Right lobe of liver (tissue), 6 donors: ENCODE data around the gene LSM14A. TPM values are rescaled to one million over a fixed set of nuclear protein-coding genes. Genes with fewer than 3 reads are reported as not detected.

Source experiments
- ATAC-seq, 4 donors: fragments of 200-7000 bp; cut with Tn5 transposase; one replicate each; pipeline ENCODE4 v1.9.1; 2020; ENCODE audit warnings: mild to moderate bottlenecking in 4 of 4, moderate library complexity in 4 of 4
- DNase-seq, 3 donors: peaks; one replicate each; pipeline ENCODE4 v3.0.0-alpha.2; 2020
- H3K27ac ChIP-seq, 3 donors: fragments of 200-600 bp; one replicate each; pipeline ENCODE4 v1.8.0; 2022
- H3K27me3 ChIP-seq, 2 donors: fragments of 200-600 bp; one replicate each; pipeline ENCODE4 v1.8.0; 2022
- H3K36me3 ChIP-seq, 4 donors: fragments of 200-600 bp; sonication (generic) in 1 of 4; one replicate each; pipeline versions ENCODE4 v1.5.1 to v1.8.0; 2017 to 2022; ENCODE audit warnings: control low read depth in 1 of 4
- H3K4me1 ChIP-seq, 4 donors: fragments of 200-600 bp; sonication (generic) in 1 of 4; one replicate each; pipeline versions ENCODE4 v1.5.1 to v1.8.0; 2017 to 2022; ENCODE audit warnings: control low read depth in 1 of 4
- H3K4me3 ChIP-seq, 3 donors: fragments of 200-600 bp; one replicate each; pipeline ENCODE4 v1.8.0; 2022
- H3K9me3 ChIP-seq, 4 donors: fragments of 200-600 bp; sonication (generic) in 1 of 4; one replicate each; pipeline versions ENCODE4 v1.5.1 to v1.8.0; 2017 to 2022; ENCODE audit warnings: control low read depth in 1 of 4
- POLR2A ChIP-seq: fragments of 450-650 bp; IDR thresholded peaks from one replicate; pipeline ENCODE4 v1.6.1; 2017; ENCODE audit warnings: antibody characterized with exemption, mild to moderate bottlenecking
- WGBS: methylation state at CpG from one replicate; pipeline ENCODE4 v1.1.6; 2018; ENCODE audit warnings: low coverage, low lambda C conversion rate; ENCODE audit not compliant: insufficient coverage; ENCODE audit errors: missing lambda C conversion rate; 5-methylcytosine and 5-hydroxymethylcytosine counted together
- intact Hi-C, 2 donors: fragments of 100-400 bp; cut with DNase I; formaldehyde crosslinking; loops; one replicate each; pipeline versions ENCODE4 v1.11.2 to v1.14.1; 2022
- total RNA-seq, 6 experiments: library from RNA; depleted of rRNA in 2 of 6; stranded (reverse); fragments of >200 nt in 2 of 6; fragmentation: NEBNext Ultra II Directional in 3 of 6; extraction: Animal tissue kit (Norgen Biotek cat#: 25700) in 3 of 6; gene quantifications; one replicate each; pipeline versions ENCODE4 v1.1.0 to v1.2.4, GENCODE V29; 2016 to 2023
- TF ChIP-seq, protein P1 (sequence below), 4 donors: fragments of 200-600 bp in 3 of 4; fragments of 450-650 bp in 1 of 4; IDR thresholded peaks; one replicate each; pipeline versions ENCODE4 v1.5.1 to v1.8.0; 2016 to 2022; ENCODE audit warnings: antibody characterized with exemption in 4 of 4, mild to moderate bottlenecking in 2 of 4
- donor health status: DM: no; HTN: yes; CAD: no.
- donor health status: DM: no; HTN: no; CAD: no.
- donor health status: DM: no; HTN: no; CAD: no.
- donor health status: DM: no; HTN: yes; CAD: no.
- donor health status: DM: no; HTN: yes; CAD: no.

Gene LSM14A
- total RNA-seq, 6 experiments from 2014 or later, result 32.1 to 61.9 (median 50.4) TPM

DNA sequence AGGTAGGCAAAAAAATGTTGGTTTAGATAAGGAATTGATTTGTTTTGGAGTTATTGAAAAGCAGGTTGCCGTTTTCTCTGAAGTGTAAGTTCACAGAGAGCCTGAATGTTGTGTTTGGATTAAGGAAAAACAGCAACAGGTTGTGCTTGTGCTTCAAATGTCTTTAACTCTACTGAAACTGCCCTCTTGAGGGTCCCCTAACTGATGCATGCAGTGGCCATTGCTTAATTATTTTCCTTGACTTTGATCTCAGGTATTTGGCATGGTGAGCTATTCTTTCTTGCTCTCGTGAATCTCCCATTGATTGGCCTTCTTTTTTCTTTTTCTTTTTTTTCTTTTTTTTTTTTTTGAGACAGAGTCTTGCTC, 85.2 kb downstream of the LSM14A start:
- Histone ChIP-seq H3K36me3 (no peaks in the 10 kb centered on the region), H3K4me3 (no peak overlapping the region), H3K27me3 (no peaks in the 10 kb centered on the region), H3K9me3 (no peaks in the 10 kb centered on the region), H3K27ac (no peak overlapping the region), H3K4me1 (peaks cover 0 to 24% (median 12%) of the 10 kb centered on the region in 4 donors)
- DNase-seq, result no peak
- ATAC-seq, result no peak
- 23% methylated on average over 2 of the region's 2 CpGs for WGBS
- TF ChIP-seq, protein P1, sequence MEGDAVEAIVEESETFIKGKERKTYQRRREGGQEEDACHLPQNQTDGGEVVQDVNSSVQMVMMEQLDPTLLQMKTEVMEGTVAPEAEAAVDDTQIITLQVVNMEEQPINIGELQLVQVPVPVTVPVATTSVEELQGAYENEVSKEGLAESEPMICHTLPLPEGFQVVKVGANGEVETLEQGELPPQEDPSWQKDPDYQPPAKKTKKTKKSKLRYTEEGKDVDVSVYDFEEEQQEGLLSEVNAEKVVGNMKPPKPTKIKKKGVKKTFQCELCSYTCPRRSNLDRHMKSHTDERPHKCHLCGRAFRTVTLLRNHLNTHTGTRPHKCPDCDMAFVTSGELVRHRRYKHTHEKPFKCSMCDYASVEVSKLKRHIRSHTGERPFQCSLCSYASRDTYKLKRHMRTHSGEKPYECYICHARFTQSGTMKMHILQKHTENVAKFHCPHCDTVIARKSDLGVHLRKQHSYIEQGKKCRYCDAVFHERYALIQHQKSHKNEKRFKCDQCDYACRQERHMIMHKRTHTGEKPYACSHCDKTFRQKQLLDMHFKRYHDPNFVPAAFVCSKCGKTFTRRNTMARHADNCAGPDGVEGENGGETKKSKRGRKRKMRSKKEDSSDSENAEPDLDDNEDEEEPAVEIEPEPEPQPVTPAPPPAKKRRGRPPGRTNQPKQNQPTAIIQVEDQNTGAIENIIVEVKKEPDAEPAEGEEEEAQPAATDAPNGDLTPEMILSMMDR (IDR thresholded peaks at IDR 0.05), result no peak
- TF ChIP-seq POLR2A, result no peak
- intact Hi-C loops, result no loop called here

DNA sequence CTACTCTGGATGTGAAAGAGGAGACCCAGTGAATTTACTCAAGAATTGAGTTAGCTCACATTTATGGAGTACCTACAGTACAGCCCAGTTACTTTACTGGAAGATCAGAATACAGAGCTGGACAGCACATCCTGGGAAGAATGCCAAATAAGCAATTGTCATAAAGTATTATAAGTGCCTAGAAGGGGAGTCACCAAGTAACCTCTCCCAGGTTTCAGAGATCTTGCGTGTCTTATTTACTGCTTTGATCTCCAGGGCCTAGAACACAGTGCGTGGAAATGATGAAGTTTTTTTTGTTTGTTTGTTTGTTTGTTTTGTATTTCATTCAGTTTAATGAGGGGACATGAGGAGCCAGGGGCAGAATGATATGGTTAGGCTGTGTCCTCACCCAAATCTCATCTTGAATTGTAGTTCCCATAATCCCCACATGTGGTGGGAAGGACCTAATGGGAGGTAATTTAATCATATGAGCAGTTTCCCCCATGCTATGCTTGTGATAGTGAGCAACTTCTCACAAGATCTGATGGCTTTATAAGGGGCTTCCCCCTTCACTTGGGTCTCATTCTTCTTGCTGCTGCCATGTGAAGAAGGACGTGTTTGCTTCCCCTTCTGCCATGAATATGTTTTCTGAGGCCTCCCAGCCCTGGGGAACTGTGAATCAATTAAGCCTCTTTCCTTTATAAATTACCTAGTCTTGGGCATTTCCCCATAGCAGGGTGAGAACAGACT, 87.2 kb downstream of the LSM14A start:
- H3K4me1 ChIP-seq, result peaks cover 0 to 35% (median 15%) of the 10 kb centered on the region in 4 donors
- H3K27ac ChIP-seq, result no peak overlapping the region
- WGBS, result 76% methylated on average over 3 of the region's 3 CpGs
- ATAC-seq, result no peak
- H3K4me3 ChIP-seq, result no peak overlapping the region
- H3K9me3 ChIP-seq, result no peaks in the 10 kb centered on the region
- H3K36me3 ChIP-seq, result no peaks in the 10 kb centered on the region
- no peaks in the 10 kb centered on the region for H3K27me3 ChIP-seq
- TF ChIP-seq, protein P1 (IDR thresholded peaks at IDR 0.05), result no peak
- TF ChIP-seq POLR2A, result no peak
- intact Hi-C loops, result no loop called here
- no peak for DNase-seq

DNA sequence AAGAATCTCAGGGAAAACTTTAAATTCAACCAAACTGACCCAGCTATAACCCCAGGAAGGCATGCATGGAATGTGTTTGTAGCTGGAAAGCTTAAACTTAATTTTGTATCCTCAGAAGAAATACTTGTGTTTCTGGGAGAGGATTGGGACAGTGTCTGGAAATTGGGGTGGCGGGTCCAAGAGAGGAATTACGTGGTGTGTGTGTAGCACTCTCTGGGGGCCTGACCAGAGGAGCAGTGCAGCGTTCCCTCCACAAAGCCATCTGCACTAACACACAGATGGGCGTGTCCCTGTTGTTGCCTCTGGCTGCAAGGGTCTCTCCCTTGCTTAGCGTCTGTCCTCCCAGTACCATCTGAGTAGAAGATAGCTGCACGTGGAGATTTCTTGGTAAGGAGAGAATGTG, 88.5 kb downstream of the LSM14A start:
- TF ChIP-seq, protein P1 (IDR thresholded peaks at IDR 0.05), result no peak
- no peak for TF ChIP-seq POLR2A
- H3K4me1 ChIP-seq, result peaks cover 0 to 35% (median 13%) of the 10 kb centered on the region in 4 donors
- 55% methylated on average over 4 of the region's 6 CpGs for whole genome bisulfite sequencing
- no peaks in the 10 kb centered on the region for H3K36me3 ChIP-seq
- intact Hi-C loops, result no loop called here
- H3K9me3 ChIP-seq, result no peaks in the 10 kb centered on the region
- ATAC-seq (no peak), DNase-seq (no peak)
- no peaks in the 10 kb centered on the region for H3K27me3 ChIP-seq
- H3K4me3 ChIP-seq, result no peak overlapping the region
- H3K27ac ChIP-seq, result no peak overlapping the region

DNA sequence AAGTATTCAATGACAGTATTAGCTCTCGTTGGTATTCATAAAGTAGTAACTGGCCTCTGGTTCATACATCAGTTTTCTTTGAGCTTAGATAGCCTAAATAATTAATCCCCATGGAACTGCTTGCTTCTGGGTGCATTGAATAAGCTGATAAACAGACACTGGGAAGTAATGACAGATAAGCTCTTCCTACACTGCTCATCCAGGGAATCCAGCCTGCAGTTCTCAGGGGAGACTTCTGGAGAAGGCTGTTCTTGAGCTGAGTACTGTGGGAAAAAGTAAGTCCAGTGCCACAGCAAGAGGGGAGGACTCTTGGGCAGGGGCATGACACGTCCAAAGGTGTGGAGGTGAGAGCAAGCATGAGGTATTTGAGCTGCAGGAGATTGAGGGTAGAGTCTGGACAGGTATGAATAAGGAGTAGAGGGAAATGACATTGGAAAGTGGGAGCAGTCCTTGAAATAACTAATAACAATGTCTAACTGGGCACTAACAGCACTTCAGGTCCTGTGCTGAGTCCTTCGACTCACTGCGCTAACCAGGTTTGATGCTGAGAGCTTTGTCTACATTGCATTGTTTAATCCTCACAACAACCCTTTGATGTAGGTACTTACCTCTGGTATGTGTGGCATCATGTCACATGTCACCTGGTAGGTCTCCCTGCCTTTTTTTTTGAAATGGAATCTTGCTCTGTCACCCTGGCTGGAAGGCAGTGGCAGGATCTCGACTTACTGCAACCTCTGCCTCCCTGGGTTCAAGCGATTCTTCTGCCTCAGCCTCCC, 89.2 kb downstream of the LSM14A start:
- H3K4me3 ChIP-seq, result no peak overlapping the region
- H3K27me3 ChIP-seq, result no peaks in the 10 kb centered on the region
- TF ChIP-seq, protein P1 (IDR thresholded peaks at IDR 0.05), result no peak
- TF ChIP-seq POLR2A, result no peak
- 68% methylated on average over 4 of the region's 6 CpGs for WGBS
- H3K36me3 ChIP-seq, result no peaks in the 10 kb centered on the region
- no peak overlapping the region for H3K27ac ChIP-seq
- intact Hi-C loops, result no loop called here
- no peaks in the 10 kb centered on the region for H3K9me3 ChIP-seq
- peaks cover 0 to 28% (median 10%) of the 10 kb centered on the region in 4 donors for H3K4me1 ChIP-seq
- DNase-seq, result no peak
- ATAC-seq, result no peak
